Body of pancreas (tissue), 4 donors: ENCODE results near the gene WLS. TPM values are rescaled to one million over a fixed set of nuclear protein-coding genes. Genes with fewer than 3 reads are reported as not detected.

Experiments
- ATAC-seq: fragments of 150-250 bp; one replicate; pipeline ENCODE4 v1.9.1; 2016
- DNase-seq, 4 donors: peaks; one replicate each; pipeline ENCODE4 v3.0.0-alpha.2; 2019
- H3K27ac ChIP-seq, 4 donors: fragments of 200-600 bp; sonication (generic); 1 replicate in 3 of 4; 2 replicates in 1 of 4; pipeline versions ENCODE4 v1.5.1 to v1.6.1; 2016 to 2019; ENCODE audit warnings: mild to moderate bottlenecking in 1 of 4, mixed read lengths in 1 of 4, moderate library complexity in 1 of 4
- H3K27me3 ChIP-seq, 2 donors: fragments of 200-600 bp; sonication (generic); one replicate each; pipeline ENCODE4 v1.6.0; 2016; ENCODE audit warnings: mild to moderate bottlenecking in 1 of 2
- H3K36me3 ChIP-seq, 2 donors: fragments of 200-600 bp; sonication (generic); replicated peaks in 1 of 2; 2 replicates each; pipeline ENCODE4 v1.5.1; 2016; ENCODE audit warnings: low read depth in 2 of 2; ENCODE audit not compliant: insufficient read depth in 1 of 2
- H3K4me1 ChIP-seq: fragments of 200-600 bp; sonication (generic); one replicate; pipeline ENCODE4 v1.6.0; 2016
- H3K4me3 ChIP-seq, 2 donors: fragments of 200-600 bp; sonication (generic); 1 replicate in 1 of 2; 2 replicates in 1 of 2; pipeline ENCODE4 v1.5.1; 2016 to 2019
- H3K9me3 ChIP-seq, 3 donors: fragments of 200-600 bp; sonication (generic); 1 replicate in 2 of 3; 2 replicates in 1 of 3; pipeline ENCODE4 v1.5.1; 2016
- POLR2A ChIP-seq, 3 donors: fragments of 450-650 bp; IDR thresholded peaks; one replicate each; pipeline ENCODE4 v1.6.1; 2016; ENCODE audit warnings: antibody characterized with exemption in 3 of 3, mild to moderate bottlenecking in 2 of 3
- whole genome bisulfite sequencing, 2 donors: methylation state at CpG; one replicate each; pipeline ENCODE4 v1.1.5; 2017; 5-methylcytosine and 5-hydroxymethylcytosine counted together
- intact Hi-C: fragments of 100-400 bp; cut with DNase I; formaldehyde crosslinking; loops from one replicate; pipeline ENCODE4 v1.15.1; 2023
- total RNA-seq, 2 donors: library from RNA; depleted of rRNA; stranded (reverse); fragments of >200 nt; gene quantifications; one replicate each; pipeline ENCODE4 v1.1.0, GENCODE V29; 2016
- TF ChIP-seq, protein P1 (sequence below), 7 experiments: fragments of 450-650 bp in 4 of 7; fragments of 200-600 bp in 3 of 7; sonication (generic) in 3 of 7; IDR thresholded peaks; one replicate each; pipeline ENCODE4 v1.5.1; 2016 to 2019; ENCODE audit warnings: antibody characterized with exemption in 7 of 7

Gene WLS
- total RNA-seq, 2 donors from 2014 or later = 39.6 to 73.4 TPM

DNA sequence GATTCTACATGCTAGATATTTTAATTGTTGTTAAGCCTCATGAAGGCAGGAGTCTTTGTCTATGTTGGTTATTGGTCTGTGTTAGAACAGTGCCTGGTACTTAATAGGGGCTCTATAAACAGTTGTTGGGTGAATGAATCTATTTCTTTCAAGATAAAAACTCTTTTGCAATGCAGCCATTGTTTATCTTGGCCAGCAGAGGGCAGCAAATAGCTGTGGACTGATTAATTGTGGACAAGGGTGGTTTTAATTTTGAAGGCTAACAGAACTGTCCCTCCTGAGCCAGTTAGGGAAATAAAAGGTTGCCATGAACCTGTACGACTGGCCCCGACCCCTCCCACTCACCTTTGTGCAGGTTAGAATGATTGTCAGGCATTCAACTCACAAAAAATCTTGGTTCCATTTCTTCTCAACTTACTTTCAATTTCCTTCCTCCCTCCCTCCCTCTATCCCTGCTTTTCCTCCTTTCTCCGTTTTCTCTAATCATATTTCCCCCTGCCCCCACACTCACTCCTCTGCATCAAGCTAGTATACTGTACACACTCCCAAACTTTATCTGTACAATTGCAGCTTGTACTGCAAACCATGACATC, 115.6 kb downstream of the WLS start:
- H3K27ac ChIP-seq = no peak overlapping the region
- TF ChIP-seq, protein P1, sequence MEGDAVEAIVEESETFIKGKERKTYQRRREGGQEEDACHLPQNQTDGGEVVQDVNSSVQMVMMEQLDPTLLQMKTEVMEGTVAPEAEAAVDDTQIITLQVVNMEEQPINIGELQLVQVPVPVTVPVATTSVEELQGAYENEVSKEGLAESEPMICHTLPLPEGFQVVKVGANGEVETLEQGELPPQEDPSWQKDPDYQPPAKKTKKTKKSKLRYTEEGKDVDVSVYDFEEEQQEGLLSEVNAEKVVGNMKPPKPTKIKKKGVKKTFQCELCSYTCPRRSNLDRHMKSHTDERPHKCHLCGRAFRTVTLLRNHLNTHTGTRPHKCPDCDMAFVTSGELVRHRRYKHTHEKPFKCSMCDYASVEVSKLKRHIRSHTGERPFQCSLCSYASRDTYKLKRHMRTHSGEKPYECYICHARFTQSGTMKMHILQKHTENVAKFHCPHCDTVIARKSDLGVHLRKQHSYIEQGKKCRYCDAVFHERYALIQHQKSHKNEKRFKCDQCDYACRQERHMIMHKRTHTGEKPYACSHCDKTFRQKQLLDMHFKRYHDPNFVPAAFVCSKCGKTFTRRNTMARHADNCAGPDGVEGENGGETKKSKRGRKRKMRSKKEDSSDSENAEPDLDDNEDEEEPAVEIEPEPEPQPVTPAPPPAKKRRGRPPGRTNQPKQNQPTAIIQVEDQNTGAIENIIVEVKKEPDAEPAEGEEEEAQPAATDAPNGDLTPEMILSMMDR (IDR thresholded peaks at IDR 0.05) = peak; percentile 69 to 92 (median 90)
- TF ChIP-seq POLR2A (IDR thresholded peaks at IDR 0.05) = no peak
- peak; percentile 64 to 65 (median 64) for DNase-seq
- no peaks in the 10 kb centered on the region for H3K9me3 ChIP-seq
- no peak overlapping the region for H3K4me3 ChIP-seq
- no peak for ATAC-seq
- peaks cover 4% of the 10 kb centered on the region for H3K4me1 ChIP-seq
- intact Hi-C loops = no loop called here
- no peaks in the 10 kb centered on the region for H3K27me3 ChIP-seq
- no peaks in the 10 kb centered on the region for H3K36me3 ChIP-seq
- WGBS, 2 donors = 2% methylated on average over 3 of the region's 3 CpGs

DNA sequence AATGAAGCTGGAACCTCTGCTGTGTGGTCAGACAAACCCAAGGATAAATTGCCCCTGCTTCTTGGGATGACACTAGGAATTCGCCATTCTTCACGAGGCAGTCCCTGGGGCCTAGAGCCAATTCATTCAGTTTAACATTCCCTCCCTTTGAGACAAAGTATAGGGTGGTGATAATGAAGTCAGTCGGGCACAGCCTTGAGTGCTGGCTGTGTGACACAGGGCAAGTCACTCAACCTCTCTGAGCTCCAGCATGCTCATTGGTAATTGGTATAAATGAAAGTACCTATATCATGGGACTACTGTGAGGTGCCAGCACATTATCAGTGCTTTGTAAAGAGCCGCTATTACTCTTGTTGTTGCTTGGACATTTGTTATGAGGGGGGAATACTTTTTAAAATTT, 117.0 kb downstream of the WLS start:
- TF ChIP-seq POLR2A (IDR thresholded peaks at IDR 0.05) = no peak
- TF ChIP-seq, protein P1 (IDR thresholded peaks at IDR 0.05) = no peak
- Histone ChIP-seq H3K9me3 (no peaks in the 10 kb centered on the region), H3K4me3 (no peak overlapping the region), H3K4me1 (peaks cover 4% of the 10 kb centered on the region), H3K27me3 (no peaks in the 10 kb centered on the region), H3K36me3 (no peaks in the 10 kb centered on the region), H3K27ac (no peak overlapping the region)
- WGBS, 2 donors = 61 to 65% methylated on average over 4 of the region's 4 CpGs
- DNase-seq = no peak
- intact Hi-C loops = no loop called here
- ATAC-seq = no peak

DNA sequence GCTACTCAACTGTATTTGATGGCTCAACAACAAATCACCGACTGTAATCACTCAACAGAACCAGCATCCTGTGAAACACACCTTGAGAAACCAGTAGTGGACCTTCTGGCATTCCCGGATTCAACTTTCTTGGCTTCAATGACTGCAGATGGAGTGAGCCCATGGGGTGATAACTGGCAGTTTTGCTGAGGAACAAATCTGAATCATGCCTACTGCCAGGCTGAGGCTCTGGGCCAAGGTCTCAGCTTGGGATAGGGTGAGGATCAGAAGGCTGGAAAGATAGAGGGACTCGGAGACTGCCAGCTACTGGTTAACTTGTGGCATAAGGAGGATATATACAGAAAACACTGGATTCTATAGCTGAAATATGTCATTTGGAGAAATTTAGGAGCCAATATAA, 118.4 kb downstream of the WLS start:
- DNase-seq (no peak), ATAC-seq (no peak)
- Histone ChIP-seq H3K36me3 (no peaks in the 10 kb centered on the region), H3K27me3 (no peaks in the 10 kb centered on the region), H3K27ac (no peak overlapping the region), H3K4me1 (peaks cover 4% of the 10 kb centered on the region), H3K4me3 (no peak overlapping the region), H3K9me3 (no peaks in the 10 kb centered on the region)
- TF ChIP-seq, protein P1 (IDR thresholded peaks at IDR 0.05) = no peak
- TF ChIP-seq POLR2A (IDR thresholded peaks at IDR 0.05) = no peak
- intact Hi-C loops = loop anchor here (5.0 kb wide), 1 partner anchor 262 kb away; no protein-coding TSS in a partner anchor
- 69 to 75% methylated on average over 3 of the region's 3 CpGs for WGBS, 2 donors

DNA sequence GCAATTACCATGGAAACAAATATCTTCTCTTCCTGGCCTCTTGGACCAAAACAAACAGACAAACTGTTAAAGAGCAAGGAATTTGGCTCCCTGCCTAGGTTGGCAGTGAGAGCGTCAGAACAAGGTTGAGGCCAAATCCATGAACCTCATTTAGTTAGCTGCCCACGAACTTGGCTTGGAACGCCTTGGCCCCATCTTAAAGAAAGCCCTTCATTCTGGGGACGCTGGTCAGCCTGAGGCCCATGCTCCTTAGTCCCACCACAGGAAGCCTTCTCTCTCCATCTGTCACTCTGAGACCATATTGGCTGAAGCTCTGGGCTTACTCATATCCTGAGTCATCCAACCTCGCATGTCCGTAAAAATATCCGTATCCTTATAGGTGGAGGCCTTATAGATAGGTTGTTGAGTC, 119.5 kb downstream of the WLS start:
- no peaks in the 10 kb centered on the region for H3K27me3 ChIP-seq
- ATAC-seq (no peak), DNase-seq (peak in 1 of 4 donors; percentile 23)
- no peak overlapping the region for H3K27ac ChIP-seq
- peaks cover 4% of the 10 kb centered on the region for H3K4me1 ChIP-seq
- no peaks in the 10 kb centered on the region for H3K9me3 ChIP-seq
- no peak overlapping the region for H3K4me3 ChIP-seq
- no peak for TF ChIP-seq POLR2A (IDR thresholded peaks at IDR 0.05)
- TF ChIP-seq, protein P1 (IDR thresholded peaks at IDR 0.05) = no peak
- no peaks in the 10 kb centered on the region for H3K36me3 ChIP-seq
- WGBS, 2 donors = 39 to 43% methylated on average over 7 of the region's 7 CpGs
- intact Hi-C loops = loop anchor here (5.0 kb wide), 1 partner anchor 261 kb away; no protein-coding TSS in a partner anchor
